PC-3 (cell line): ENCODE data around the gene INPP5D. TPM values are rescaled to one million over a fixed set of nuclear protein-coding genes. Genes with fewer than 3 reads are reported as not detected.

Source experiments
- ATAC-seq: fragments of 200-7000 bp; cut with Tn5 transposase; 2 replicates; pipeline ENCODE4 v1.9.1; 2020; ENCODE audit warnings: mild to moderate bottlenecking, moderate library complexity
- BruUV-seq: library from RNA; stranded (reverse); fragments of 400-500 nt; replicated peaks from 2 replicates; lab custom pipeline; 2021; lab: Mats Ljungman, UMichigan
- CTCF ChIA-PET: fragments of 300-600 bp; sonication (Branson Sonifier 250); formaldehyde crosslinking; loops from one replicate; lab custom pipeline; 2022; ENCODE audit warnings: antibody characterized with exemption; lab: Charles Lee
- POLR2A ChIA-PET: fragments of 300-600 bp; sonication (Branson Sonifier 250); formaldehyde crosslinking; loops from one replicate; lab custom pipeline; 2022; ENCODE audit warnings: antibody characterized with exemption; ENCODE audit not compliant: unreplicated experiment; lab: Charles Lee
- DNase-seq: peaks from one replicate; pipeline ENCODE4 v3.0.0-alpha.2; 2015
- H2AFZ ChIP-seq: fragments of 300-600 bp; sonication (generic); 2 replicates; pipeline ENCODE4 v1.6.0; 2016; ENCODE audit warnings: antibody characterized with exemption, low read length
- H3F3A ChIP-seq: fragments of 300-600 bp; sonication (generic); one replicate; pipeline ENCODE4 v1.6.0; 2017; ENCODE audit warnings: antibody characterized with exemption, low read length, control low read depth, mild to moderate bottlenecking; ENCODE audit not compliant: unreplicated experiment
- H3K27ac ChIP-seq: fragments of 300-600 bp; sonication (generic); 2 replicates; pipeline ENCODE4 v1.5.1; 2016; ENCODE audit warnings: mild to moderate bottlenecking, low read length
- H3K27me3 ChIP-seq: fragments of 300-600 bp; sonication (generic); 2 replicates; pipeline ENCODE4 v1.6.1; 2016; ENCODE audit warnings: low read length, mixed read lengths
- H3K36me3 ChIP-seq: fragments of 300-600 bp; sonication (generic); 2 replicates; pipeline ENCODE4 v1.6.1; 2016; ENCODE audit warnings: low read depth, mixed run types, low read length, mixed read lengths
- H3K4me1 ChIP-seq: fragments of 300-600 bp; sonication (generic); 2 replicates; pipeline ENCODE4 v1.5.1; 2016; ENCODE audit warnings: low read length; ENCODE audit not compliant: insufficient read depth
- H3K4me2 ChIP-seq: fragments of 300-600 bp; sonication (generic); 2 replicates; pipeline ENCODE4 v1.6.0; 2016; ENCODE audit warnings: low read length
- H3K4me3 ChIP-seq: fragments of 300-600 bp; sonication (generic); 2 replicates; pipeline ENCODE4 v1.5.1; 2016; ENCODE audit warnings: mild to moderate bottlenecking, low read length, mixed read lengths
- H3K79me2 ChIP-seq: fragments of 300-600 bp; sonication (generic); 2 replicates; pipeline ENCODE4 v1.6.1; 2017; ENCODE audit warnings: low read length, mixed read lengths
- H3K9ac ChIP-seq: fragments of 300-600 bp; sonication (generic); 2 replicates; pipeline ENCODE4 v1.6.0; 2016; ENCODE audit warnings: mild to moderate bottlenecking, low read length
- H3K9me2 ChIP-seq: fragments of 300-600 bp; sonication (generic); replicated peaks from 2 replicates; pipeline ENCODE4 v1.6.1; 2016; ENCODE audit warnings: mixed run types, low read length, mixed read lengths
- H3K9me3 ChIP-seq: fragments of 300-600 bp; sonication (generic); 2 replicates; pipeline ENCODE4 v1.6.1; 2016; ENCODE audit warnings: low read length, mixed read lengths
- H4K20me1 ChIP-seq: fragments of 300-600 bp; sonication (generic); 2 replicates; pipeline ENCODE4 v1.6.1; 2016; ENCODE audit warnings: low read length, mixed read lengths
- CTCF ChIP-seq: fragments of 300-600 bp; sonication (generic); conservative IDR thresholded peaks from 2 replicates; pipeline ENCODE4 v1.5.1; 2017; ENCODE audit warnings: antibody characterized with exemption, low read depth, mild to moderate bottlenecking, low read length
- EZH2 ChIP-seq: fragments of 300-600 bp; sonication (generic); IDR thresholded peaks from one replicate; pipeline ENCODE4 v1.6.1; 2017; ENCODE audit warnings: antibody characterized with exemption, mild to moderate bottlenecking, low read length; ENCODE audit not compliant: unreplicated experiment
- EZH2phosphoT487 ChIP-seq: fragments of 300-600 bp; sonication (generic); IDR thresholded peaks from 2 replicates; pipeline ENCODE4 v1.6.1; 2018; ENCODE audit warnings: mild to moderate bottlenecking, antibody characterized with exemption, low read length, borderline replicate concordance
- intact Hi-C: fragments of 100-400 bp; cut with micrococcal nuclease; formaldehyde crosslinking; loops from 2 replicates; pipeline ENCODE4 v1.9.0; 2023
- total RNA-seq: library from RNA; depleted of rRNA; stranded (reverse); fragments of >200 nt; gene quantifications from 2 replicates; pipeline ENCODE4 v1.2.3, GENCODE V29; 2014

INPP5D gene
- total RNA-seq, 1 experiment from 2014 or later = 0.26 TPM

DNA sequence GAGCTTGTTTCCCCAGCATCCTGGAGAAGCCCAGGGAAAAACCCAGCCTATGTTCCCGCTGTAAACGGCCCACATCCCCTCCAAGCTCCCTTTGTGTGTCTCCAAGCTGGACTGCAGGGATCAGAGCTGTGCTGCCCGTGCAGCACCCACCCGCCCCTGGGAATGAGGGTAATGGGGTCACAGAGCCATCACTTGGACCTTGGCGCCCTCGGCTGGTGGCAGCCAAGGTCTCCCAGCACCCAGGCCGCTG, 670 bp upstream of the INPP5D start:
- Histone ChIP-seq H2AFZ (no peak overlapping the region), H4K20me1 (no peaks in the 10 kb centered on the region), H3K36me3 (no peaks in the 10 kb centered on the region), H3K27ac (no peak overlapping the region), H3F3A (no peaks in the 10 kb centered on the region), H3K9me2 (no peaks in the 10 kb centered on the region), H3K4me1 (no peaks in the 10 kb centered on the region), H3K9me3 (no peaks in the 10 kb centered on the region), H3K4me3 (no peak overlapping the region), H3K4me2 (no peak overlapping the region), H3K9ac (no peak overlapping the region), H3K27me3 (no peaks in the 10 kb centered on the region), H3K79me2 (no peaks in the 10 kb centered on the region)
- DNase-seq = no peak
- CTCF ChIA-PET = no interaction called here
- intact Hi-C loops = loop anchor here (10.0 kb wide), 1 partner anchor 185 kb away; the partner anchor contains the start of gene SNORC
- TF ChIP-seq CTCF = 0 out of 2 replicates have a peak, but pooled peaks have one; percentile 15
- no peak for TF ChIP-seq EZH2
- BruUV-seq = no TSS peak
- ATAC-seq = no peak
- POLR2A ChIA-PET = no interaction called here

GRCh38 chr2:233060501-233060979, 398 bp downstream of the INPP5D start:
- no peaks in the 10 kb centered on the region for H3K9me2 ChIP-seq
- H3K27ac ChIP-seq = no peak overlapping the region
- POLR2A ChIA-PET = no interaction called here
- no peaks in the 10 kb centered on the region for H3K4me1 ChIP-seq
- no peak for ATAC-seq
- TF ChIP-seq EZH2 (no peak), EZH2phosphoT487 (no peak), CTCF (no peak)
- CTCF ChIA-PET = no interaction called here
- DNase-seq = no peak
- intact Hi-C loops = no loop called here
- H3K9ac ChIP-seq = no peak overlapping the region
- no peak overlapping the region for H3K4me2 ChIP-seq
- H2AFZ ChIP-seq = no peak overlapping the region
- H3K36me3 ChIP-seq = no peaks in the 10 kb centered on the region
- no peaks in the 10 kb centered on the region for H4K20me1 ChIP-seq
- BruUV-seq = no TSS peak
- no peaks in the 10 kb centered on the region for H3K27me3 ChIP-seq
- H3K4me3 ChIP-seq = no peak overlapping the region
- no peaks in the 10 kb centered on the region for H3K9me3 ChIP-seq
- no peaks in the 10 kb centered on the region for H3F3A ChIP-seq
- no peaks in the 10 kb centered on the region for H3K79me2 ChIP-seq

DNA sequence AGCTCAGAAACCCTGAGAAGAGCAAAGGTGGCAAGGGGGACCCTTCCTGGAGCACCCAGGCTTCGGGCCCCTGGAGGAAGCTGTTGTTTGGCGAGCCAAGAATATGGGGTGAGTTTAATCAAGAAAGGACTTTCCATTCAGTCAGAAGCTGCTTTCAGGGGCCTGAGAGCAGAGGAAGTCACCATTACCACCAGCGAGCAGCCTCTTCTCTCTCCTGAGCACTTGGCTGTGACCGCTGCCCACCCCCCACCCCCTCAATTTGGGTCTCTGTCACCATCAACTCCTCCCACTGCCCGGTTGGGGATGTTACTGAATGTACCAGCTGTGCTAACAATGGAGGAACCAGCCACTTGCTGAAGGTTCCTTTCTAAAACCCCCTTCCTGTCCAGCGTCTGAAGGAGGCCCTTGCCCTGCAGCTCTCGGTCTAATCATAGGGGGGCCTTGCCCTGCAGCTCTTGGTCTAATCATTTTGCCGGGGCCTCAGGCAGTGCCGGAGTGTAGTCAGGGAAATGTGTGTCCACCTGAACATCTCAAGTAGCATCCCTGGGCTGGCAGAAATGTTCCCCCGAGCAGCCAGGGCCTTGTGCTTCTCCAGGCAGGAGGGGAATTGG, 943 bp downstream of the INPP5D start:
- no peak overlapping the region for H3K9ac ChIP-seq
- H3K4me3 ChIP-seq = no peak overlapping the region
- H3K27ac ChIP-seq = no peak overlapping the region
- no peaks in the 10 kb centered on the region for H4K20me1 ChIP-seq
- H3F3A ChIP-seq = no peaks in the 10 kb centered on the region
- no peaks in the 10 kb centered on the region for H3K9me3 ChIP-seq
- BruUV-seq = no TSS peak
- no peaks in the 10 kb centered on the region for H3K36me3 ChIP-seq
- no peak overlapping the region for H3K4me2 ChIP-seq
- DNase-seq (no peak), ATAC-seq (no peak)
- POLR2A ChIA-PET = no interaction called here
- no peaks in the 10 kb centered on the region for H3K79me2 ChIP-seq
- H2AFZ ChIP-seq = no peak overlapping the region
- CTCF ChIA-PET = no interaction called here
- H3K4me1 ChIP-seq = no peaks in the 10 kb centered on the region
- no peaks in the 10 kb centered on the region for H3K27me3 ChIP-seq
- no peak for TF ChIP-seq EZH2phosphoT487
- no peak for TF ChIP-seq EZH2
- TF ChIP-seq CTCF = no peak
- H3K9me2 ChIP-seq = no peaks in the 10 kb centered on the region
- intact Hi-C loops = no loop called here
